Measurements from ENCODE around the gene NTN3. TPM values are rescaled to one million over a fixed set of nuclear protein-coding genes. Genes with fewer than 3 reads are reported as not detected.
A peak's percentile ranks its signal among the peaks of the same experiment; 100 is the strongest.

Gene NTN3
- total and polyA plus RNA-seq, 2 experiments from 2014 or later: 2.4 to 4.8 TPM

DNA sequence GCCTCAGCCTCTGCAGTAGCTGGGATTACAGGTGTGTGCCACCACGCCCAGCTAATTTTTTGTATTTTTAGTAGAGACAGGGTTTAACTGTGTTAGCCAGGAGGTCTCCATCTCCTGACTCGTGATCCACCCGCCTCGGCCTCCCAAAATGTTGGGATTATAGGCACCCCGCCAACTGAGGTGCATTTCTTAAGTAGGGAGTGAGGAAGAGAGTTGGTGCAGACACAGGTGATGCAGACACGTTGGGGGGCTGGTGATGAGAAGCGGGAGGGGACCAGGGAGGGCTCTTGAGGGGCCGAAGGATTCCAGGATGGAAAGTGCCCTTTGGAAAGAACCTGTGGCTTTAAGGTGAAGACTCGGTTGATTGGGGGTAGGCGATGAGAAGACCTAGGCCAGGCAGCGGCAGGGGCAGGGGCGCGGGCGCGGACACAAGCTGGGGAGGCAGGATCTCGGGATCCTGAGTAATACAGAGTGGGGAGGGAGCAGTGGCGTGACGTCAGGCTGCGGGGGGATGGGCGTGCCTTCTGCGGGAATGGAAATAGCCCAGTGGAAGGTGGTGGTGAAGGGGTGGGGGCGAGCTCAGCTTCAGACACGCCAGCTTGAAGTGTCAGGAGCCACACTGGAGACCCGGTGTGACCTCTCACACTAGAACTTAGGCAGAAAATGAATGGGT is 40.2 kb downstream of the NTN3 start:
- no peak for TF ChIP-seq EZH2 (IDR thresholded peaks at IDR 0.05; ENCODE audit: borderline replicate concordance)
- TF ChIP-seq, protein P1, sequence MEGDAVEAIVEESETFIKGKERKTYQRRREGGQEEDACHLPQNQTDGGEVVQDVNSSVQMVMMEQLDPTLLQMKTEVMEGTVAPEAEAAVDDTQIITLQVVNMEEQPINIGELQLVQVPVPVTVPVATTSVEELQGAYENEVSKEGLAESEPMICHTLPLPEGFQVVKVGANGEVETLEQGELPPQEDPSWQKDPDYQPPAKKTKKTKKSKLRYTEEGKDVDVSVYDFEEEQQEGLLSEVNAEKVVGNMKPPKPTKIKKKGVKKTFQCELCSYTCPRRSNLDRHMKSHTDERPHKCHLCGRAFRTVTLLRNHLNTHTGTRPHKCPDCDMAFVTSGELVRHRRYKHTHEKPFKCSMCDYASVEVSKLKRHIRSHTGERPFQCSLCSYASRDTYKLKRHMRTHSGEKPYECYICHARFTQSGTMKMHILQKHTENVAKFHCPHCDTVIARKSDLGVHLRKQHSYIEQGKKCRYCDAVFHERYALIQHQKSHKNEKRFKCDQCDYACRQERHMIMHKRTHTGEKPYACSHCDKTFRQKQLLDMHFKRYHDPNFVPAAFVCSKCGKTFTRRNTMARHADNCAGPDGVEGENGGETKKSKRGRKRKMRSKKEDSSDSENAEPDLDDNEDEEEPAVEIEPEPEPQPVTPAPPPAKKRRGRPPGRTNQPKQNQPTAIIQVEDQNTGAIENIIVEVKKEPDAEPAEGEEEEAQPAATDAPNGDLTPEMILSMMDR (IDR thresholded peaks at IDR 0.05; ENCODE audit: poor library complexity): no peak
- no peak for TF ChIP-seq EZH2phosphoT487 (IDR thresholded peaks at IDR 0.05; ENCODE audit: low read depth, severe bottlenecking, unreplicated experiment)
- no peaks in the 10 kb centered on the region for H3K9me3 ChIP-seq (ENCODE audit: low read depth)
- H3K4me1 ChIP-seq (ENCODE audit: insufficient read depth): peaks cover 17% of the 10 kb centered on the region
- H3K4me3 ChIP-seq: no peak overlapping the region
- DNase-seq (ENCODE audit: low spot score): peak; percentile 74
- H4K20me1 ChIP-seq (ENCODE audit: insufficient read depth, poor library complexity, severe bottlenecking): peaks cover 20% of the 10 kb centered on the region
- no peaks in the 10 kb centered on the region for H3K27me3 ChIP-seq
- H2AFZ ChIP-seq: no peak overlapping the region
- peaks cover 25% of the 10 kb centered on the region for H3K79me2 ChIP-seq
- H3K4me2 ChIP-seq: no peak overlapping the region
- no peaks in the 10 kb centered on the region for H3K36me3 ChIP-seq (replicated peaks; ENCODE audit: insufficient read depth, low read depth)
- WGBS (ENCODE audit: low lambda C conversion rate, missing lambda C conversion rate): 76% methylated on average over 13 of the region's 24 CpGs
- H3K9me2 ChIP-seq (replicated peaks; ENCODE audit: insufficient read depth): no peaks in the 10 kb centered on the region
- no peak overlapping the region for H3K27ac ChIP-seq

DNA sequence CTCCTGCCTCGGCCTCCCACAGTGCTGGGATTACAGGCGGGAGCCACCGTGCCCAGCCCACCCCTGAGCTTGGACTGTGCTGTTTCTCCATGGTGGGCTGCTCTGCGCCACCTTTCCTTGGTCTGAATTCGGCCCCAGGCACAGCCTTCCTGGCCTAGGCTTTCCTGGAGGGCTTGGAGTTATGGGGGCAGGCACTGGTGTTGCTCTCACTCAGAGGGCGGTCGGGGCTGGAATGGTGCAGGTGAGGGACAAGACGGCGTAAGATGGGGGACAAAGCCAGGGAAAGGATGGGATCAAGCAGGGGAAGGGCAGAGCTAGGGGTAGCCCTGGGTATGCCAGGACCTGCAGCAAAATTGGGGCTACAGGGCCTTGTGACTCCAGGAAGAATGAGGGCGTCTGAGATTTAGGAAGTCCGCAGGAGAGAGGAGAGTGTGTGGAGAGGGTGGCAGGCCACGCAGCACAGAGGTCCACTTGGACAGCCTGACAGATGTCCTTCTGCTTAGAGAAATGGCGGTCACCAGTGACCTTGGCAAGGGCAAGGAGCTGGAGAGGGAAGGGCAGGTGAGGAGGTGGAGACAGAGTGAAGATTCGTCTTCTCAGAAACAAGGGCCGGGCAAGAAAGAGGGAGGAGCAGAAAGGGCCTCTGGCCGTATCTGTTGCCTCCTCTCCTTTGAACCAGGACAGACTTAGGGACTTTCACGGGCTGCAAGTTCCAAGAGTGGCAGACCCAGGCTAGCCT is 41.1 kb downstream of the NTN3 start:
- Histone ChIP-seq H2AFZ (no peak overlapping the region), H3K4me1 (ENCODE audit: insufficient read depth) (peaks cover 26% of the 10 kb centered on the region), H3K9me3 (ENCODE audit: low read depth) (no peaks in the 10 kb centered on the region), H3K4me2 (peak overlapping the region; percentile 98), H3K27ac (peak overlapping the region; percentile 100), H3K27me3 (no peaks in the 10 kb centered on the region), H3K36me3 (replicated peaks; ENCODE audit: insufficient read depth, low read depth) (no peaks in the 10 kb centered on the region), H4K20me1 (ENCODE audit: insufficient read depth, poor library complexity, severe bottlenecking) (peaks cover 29% of the 10 kb centered on the region), H3K4me3 (no peak overlapping the region), H3K79me2 (peaks cover 34% of the 10 kb centered on the region), H3K9me2 (replicated peaks; ENCODE audit: insufficient read depth) (no peaks in the 10 kb centered on the region)
- TF ChIP-seq EZH2 (IDR thresholded peaks at IDR 0.05; ENCODE audit: borderline replicate concordance) (no peak), EZH2phosphoT487 (IDR thresholded peaks at IDR 0.05; ENCODE audit: low read depth, severe bottlenecking, unreplicated experiment) (no peak)
- TF ChIP-seq, protein P1 (IDR thresholded peaks at IDR 0.05; ENCODE audit: poor library complexity): no peak
- no peak for DNase-seq (ENCODE audit: low spot score)
- 86% methylated on average over 17 of the region's 17 CpGs for WGBS (ENCODE audit: low lambda C conversion rate, missing lambda C conversion rate)

DNA sequence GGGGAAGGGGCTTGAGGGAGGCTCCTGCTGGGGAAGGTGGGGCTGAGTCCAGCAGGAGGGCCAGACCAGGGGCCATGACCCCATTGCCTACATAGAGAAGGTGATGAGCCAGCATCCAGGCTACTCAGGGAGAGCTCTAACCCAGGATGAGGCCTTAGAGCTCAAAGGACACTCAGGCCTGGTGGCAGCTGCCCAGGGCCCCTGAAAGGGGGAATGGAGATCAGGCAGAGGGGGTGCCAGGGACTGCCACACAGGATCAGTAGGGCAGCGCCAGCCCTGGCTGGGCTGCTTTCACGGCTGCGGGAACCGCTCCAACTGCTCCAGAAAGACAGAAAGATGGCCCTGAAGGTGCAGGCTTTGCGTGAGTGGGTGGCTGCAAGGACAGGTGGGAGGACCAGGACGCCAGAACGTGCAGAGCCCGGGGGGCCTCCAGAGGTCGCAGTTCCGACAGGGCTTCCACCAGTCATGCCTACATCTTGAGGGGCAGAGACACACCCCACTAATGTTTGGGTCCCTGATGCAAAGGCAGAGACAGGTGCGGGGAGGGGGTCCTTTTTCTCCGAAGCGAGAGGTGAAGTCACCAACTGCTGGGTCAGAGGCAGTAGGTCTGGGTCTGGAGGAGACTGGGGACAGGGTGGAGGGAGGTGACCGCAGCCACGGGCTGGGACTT is 41.8 kb downstream of the NTN3 start:
- Histone ChIP-seq H3K27me3 (no peaks in the 10 kb centered on the region), H3K9me3 (ENCODE audit: low read depth) (no peaks in the 10 kb centered on the region), H3K79me2 (peaks cover 41% of the 10 kb centered on the region), H3K4me3 (no peak overlapping the region), H3K27ac (peak overlapping the region; percentile 100), H3K4me1 (ENCODE audit: insufficient read depth) (peaks cover 29% of the 10 kb centered on the region), H2AFZ (peak overlapping the region; percentile 71), H3K36me3 (replicated peaks; ENCODE audit: insufficient read depth, low read depth) (no peaks in the 10 kb centered on the region), H3K4me2 (peak overlapping the region; percentile 98), H4K20me1 (ENCODE audit: insufficient read depth, poor library complexity, severe bottlenecking) (peaks cover 36% of the 10 kb centered on the region), H3K9me2 (replicated peaks; ENCODE audit: insufficient read depth) (no peaks in the 10 kb centered on the region)
- 41% methylated on average over 15 of the region's 15 CpGs for WGBS (ENCODE audit: low lambda C conversion rate, missing lambda C conversion rate)
- DNase-seq (ENCODE audit: low spot score): no peak
- TF ChIP-seq EZH2phosphoT487 (IDR thresholded peaks at IDR 0.05; ENCODE audit: low read depth, severe bottlenecking, unreplicated experiment): no peak
- TF ChIP-seq, protein P1 (IDR thresholded peaks at IDR 0.05; ENCODE audit: poor library complexity): no peak
- no peak for TF ChIP-seq EZH2 (IDR thresholded peaks at IDR 0.05; ENCODE audit: borderline replicate concordance)

All from hepatocyte (in vitro differentiated cells).